Panc1 (cell line): ENCODE results near the gene GMPR2.

Source experiments
- CTCF ChIP-seq: fragments of 450-650 bp; IDR thresholded peaks from 2 replicates; pipeline ENCODE4 v1.5.1; 2017; ENCODE audit warnings: mild to moderate bottlenecking
- TF ChIP-seq, protein P1 (sequence below), 2 experiments: IDR thresholded peaks; 2 replicates each; pipeline ENCODE4 v1.6.1; 2011 to 2012; ENCODE audit warnings: low read depth in 2 of 2, control low read depth in 1 of 2, low read length in 1 of 2, mild to moderate bottlenecking in 1 of 2, moderate library complexity in 1 of 2; ENCODE audit not compliant: insufficient read depth in 1 of 2

DNA sequence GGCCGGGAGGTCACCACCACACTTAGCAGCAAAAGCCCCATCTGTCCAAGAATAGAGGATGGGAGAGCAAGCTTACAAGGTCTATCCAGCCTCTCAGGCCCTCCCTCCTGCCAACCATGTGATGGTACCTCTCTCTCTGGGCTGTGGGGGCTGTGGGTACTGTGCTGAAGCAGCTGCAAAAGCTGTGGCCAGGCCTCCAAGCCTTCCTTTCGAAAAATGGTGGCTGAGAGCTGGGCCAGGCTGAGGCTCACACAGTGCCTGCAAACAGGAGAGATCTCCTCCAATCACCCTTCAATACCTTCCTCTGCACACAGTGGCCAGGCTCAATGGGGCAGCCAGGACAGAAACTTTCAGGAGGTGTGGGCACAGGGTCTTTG, 45.2 kb upstream of the GMPR2 start:
- no peak for TF ChIP-seq CTCF
- TF ChIP-seq, protein P1, sequence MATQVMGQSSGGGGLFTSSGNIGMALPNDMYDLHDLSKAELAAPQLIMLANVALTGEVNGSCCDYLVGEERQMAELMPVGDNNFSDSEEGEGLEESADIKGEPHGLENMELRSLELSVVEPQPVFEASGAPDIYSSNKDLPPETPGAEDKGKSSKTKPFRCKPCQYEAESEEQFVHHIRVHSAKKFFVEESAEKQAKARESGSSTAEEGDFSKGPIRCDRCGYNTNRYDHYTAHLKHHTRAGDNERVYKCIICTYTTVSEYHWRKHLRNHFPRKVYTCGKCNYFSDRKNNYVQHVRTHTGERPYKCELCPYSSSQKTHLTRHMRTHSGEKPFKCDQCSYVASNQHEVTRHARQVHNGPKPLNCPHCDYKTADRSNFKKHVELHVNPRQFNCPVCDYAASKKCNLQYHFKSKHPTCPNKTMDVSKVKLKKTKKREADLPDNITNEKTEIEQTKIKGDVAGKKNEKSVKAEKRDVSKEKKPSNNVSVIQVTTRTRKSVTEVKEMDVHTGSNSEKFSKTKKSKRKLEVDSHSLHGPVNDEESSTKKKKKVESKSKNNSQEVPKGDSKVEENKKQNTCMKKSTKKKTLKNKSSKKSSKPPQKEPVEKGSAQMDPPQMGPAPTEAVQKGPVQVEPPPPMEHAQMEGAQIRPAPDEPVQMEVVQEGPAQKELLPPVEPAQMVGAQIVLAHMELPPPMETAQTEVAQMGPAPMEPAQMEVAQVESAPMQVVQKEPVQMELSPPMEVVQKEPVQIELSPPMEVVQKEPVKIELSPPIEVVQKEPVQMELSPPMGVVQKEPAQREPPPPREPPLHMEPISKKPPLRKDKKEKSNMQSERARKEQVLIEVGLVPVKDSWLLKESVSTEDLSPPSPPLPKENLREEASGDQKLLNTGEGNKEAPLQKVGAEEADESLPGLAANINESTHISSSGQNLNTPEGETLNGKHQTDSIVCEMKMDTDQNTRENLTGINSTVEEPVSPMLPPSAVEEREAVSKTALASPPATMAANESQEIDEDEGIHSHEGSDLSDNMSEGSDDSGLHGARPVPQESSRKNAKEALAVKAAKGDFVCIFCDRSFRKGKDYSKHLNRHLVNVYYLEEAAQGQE (IDR thresholded peaks at IDR 0.05; ENCODE audit: insufficient read depth in 1 of 2, low read depth in 2 of 2, low read length in 1 of 2) = no peak
